Activated effector memory CD4-positive, alpha-beta T cell treated with anti-CD3 and anti-CD28 coated beads, Interleukin-2, amount 50 U/mL, for 16 hours (primary cell): Measurements from ENCODE around the gene KCNG3.

Experiments
- DNase-seq: peaks from one replicate; pipeline ENCODE4 v3.0.0-alpha.2; 2020

The KCNG3 gene, protein sequence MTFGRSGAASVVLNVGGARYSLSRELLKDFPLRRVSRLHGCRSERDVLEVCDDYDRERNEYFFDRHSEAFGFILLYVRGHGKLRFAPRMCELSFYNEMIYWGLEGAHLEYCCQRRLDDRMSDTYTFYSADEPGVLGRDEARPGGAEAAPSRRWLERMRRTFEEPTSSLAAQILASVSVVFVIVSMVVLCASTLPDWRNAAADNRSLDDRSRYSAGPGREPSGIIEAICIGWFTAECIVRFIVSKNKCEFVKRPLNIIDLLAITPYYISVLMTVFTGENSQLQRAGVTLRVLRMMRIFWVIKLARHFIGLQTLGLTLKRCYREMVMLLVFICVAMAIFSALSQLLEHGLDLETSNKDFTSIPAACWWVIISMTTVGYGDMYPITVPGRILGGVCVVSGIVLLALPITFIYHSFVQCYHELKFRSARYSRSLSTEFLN

DNA sequence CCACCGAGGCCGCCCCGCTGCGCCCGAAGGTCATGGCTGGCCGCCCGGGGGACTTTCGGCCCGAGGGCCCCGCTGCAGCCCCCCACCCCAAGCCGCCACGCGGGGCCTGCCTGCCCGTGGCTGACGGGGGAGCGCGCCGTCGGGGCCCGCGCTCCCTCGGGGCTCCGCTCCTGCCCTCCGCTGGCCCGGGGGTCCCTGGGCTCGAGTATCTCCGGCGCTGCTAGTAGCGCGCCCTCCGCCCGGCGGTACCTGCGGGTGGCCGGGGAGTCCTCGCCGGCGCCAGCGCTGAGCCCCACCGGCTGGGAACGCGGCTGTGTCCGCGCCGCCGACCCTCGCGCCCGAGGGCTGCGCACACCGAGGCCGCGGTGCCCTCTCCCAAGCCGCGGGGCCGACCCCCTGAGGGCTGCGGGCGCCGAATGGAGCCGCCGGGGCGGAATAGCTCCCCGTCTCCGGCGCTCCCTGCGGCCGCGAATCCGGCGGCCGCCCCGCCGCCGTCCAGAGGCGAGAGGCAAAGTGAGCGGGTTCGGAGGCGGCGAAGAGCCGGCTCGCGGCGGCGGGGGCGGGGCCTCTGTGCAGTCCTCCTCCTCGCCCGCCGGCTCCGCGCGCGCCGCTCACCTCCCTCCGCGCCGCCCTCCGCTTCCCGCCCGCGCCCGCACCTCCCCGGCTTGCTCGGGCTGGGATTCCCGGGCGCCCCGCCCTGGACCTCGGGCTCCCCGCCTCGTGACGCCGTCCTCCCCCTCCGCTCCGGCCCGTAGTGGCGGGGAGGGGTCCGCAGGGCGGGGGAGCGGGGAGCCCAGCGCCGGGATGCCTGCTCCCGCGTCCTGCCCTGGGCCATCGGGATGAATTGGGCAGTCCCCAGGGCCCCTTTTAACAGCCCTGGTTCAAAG lies at the start of gene KCNG3:
KCNG3 (minus strand) TSS at position 515 of the 887 bp plus-strand sequence; CDS start at position 34, 481 bp downstream.
- DNase-seq: peak; percentile 87

DNA sequence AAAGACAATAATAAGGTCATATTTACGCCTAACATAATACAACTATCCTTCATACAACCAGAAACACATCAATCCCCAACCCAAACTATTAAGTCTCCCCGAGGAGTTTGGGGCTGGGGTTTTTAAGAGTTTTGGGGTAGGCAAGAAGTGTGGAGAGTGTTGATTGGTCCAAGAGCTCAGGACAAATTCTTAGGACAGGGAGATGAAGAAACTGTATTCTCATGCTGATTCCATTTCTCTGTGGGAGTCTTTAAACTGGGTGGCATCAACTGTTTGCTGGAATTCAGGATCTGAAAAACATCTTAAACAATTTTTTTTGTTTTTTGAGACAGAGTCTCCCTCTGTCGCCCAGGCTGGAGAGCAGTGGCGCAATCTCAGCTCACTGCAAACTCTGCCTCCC lies 49.1 kb upstream of the KCNG3 start:
- DNase-seq: no peak

DNA sequence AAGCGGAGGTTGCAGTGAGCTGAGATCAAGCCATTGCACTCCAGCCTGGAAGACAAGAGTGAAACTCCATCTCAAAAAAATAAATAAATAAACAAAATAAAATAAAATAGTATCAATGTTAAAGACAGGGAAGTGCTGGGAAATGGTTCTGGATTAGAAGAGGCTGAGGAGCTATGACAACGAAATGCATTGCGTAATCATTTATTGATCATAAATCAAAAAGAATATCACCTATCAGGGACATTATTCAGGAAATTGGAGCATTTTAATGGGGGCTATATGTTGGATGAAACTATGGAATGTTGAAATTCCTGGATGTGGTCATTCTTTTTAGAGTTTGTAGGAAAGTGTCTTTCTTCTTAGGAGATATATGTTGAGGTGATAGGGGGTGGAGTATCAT lies 43.7 kb upstream of the KCNG3 start:
- DNase-seq: no peak

DNA sequence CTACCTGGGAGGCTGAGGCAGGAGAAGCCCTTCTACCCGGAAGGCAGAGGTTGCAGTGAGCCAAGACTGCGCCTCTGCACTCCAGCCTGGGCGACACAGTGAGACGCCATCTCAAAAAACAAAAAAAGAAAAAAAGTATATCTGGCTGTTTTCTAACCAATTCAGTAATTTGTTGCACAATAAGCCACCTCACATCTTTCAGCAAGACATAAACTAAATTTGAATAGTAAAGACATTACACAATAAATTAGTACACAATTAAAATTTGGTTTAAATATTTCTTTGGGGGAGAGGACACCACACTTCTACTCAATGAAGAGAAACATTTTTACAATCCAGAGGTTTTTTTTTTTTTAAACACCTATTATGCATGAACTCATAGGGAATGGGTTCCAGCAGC lies 38.6 kb upstream of the KCNG3 start:
- no peak for DNase-seq

DNA sequence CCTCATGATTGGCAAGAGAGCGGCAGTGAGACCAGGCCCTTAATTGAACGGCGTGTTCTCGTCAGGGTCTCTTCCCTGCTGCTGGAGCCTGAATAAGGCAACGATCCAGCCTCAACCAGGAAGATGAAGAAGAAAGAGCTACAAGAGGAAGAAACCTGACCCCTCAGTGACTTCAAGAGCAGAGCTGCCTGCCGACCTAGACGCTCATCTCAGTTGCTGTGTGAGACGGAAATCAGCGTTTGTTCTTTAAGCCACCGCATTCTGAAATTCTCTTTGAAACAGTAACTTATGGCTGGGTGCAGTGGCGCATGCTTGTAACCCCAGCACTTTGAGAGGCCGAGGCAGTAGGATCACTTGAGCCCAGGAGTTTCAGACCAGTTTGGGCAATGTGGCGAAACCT lies 29.6 kb upstream of the KCNG3 start:
- DNase-seq: no peak

DNA sequence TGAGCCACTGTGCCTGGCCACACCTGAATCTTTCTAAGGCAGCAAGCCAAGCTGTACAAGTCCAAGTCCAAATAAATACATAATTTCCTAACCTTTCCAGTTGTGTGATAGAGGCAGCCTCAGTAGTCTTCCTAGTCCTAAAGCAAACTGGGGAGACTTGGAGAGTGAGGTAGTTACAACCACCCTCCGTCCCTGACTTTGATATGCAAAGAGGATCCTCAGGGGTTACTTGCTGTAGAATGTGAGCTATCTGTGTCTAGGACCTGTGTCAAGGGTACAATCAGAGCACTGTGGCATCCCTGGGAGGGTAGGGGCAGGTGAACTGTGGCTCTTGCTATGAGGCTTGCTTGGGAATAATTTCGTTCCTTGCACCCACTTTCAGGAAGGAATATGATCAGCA lies 28.3 kb upstream of the KCNG3 start:
- no peak for DNase-seq

DNA sequence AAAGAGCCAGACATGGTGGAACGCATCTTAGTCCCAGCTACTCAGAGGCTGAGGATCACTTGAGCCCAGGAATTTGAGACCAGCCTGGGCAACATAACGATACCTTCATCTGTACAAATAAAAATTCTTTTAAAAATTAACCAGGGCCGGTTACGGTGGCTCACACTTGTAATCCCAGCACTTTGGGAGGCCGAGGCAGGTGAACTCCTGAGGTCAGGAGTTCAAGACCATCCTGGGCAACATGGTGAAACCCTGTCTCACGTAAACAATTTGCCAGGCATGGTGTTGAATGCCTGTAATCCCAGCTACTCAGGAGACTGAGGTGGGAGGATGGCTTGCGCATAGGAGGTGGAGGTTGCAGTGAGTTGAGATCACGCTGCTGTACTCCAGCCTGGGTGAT lies 25.8 kb upstream of the KCNG3 start:
- DNase-seq: no peak

DNA sequence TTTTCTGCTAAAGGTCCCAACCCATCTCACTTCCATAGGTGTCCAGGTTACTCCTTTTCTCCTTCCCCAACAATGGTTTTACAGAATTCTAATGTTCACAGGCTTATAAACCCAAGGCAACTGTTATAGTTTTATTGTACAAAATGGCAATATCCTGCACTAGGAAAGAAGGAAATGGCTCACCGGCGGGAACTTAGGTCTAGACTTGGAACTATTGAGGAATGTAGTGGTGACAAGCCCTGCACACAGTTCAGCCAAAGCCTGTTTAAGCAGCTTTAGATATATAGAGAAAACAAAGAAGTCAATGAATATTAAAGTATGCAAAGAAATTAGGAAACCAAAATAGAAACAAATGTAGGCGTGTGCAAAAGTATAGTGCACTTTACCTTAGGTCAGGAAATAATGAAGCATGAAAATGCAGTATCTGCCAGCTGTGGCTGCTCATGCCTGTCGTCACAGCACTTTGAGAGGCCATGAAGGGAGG lies 22.7 kb upstream of the KCNG3 start:
- DNase-seq: no peak

DNA sequence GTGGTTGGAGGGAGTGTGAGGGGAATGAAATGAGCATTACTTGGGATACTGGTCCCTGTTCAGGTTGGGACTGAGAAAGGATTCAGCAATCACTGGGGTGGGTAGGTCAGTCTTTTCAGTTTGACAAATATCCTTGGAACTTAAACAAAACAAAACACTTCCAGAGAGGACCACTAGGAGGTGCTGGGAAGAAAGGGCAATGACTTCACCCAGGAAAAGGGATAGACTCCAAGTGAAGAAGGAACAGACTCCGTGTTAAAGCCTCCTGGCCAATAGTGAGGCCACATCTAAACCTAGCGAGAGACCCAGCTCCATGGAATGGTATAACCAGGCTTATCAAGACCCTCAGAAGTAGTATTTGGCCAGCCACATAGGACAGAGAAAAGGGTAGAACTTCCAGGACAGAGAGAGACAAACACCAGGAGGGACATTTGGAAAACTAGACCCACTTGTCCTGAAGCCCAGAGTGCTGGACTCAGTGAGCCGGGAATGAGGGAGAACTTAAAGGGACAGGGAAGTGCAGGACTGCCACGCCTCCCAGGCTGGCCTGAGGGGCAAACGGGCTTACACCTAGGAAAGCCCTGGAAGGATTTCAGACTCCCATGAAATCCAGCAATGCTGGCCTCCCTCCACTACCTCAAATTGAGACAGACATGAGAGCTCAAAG lies 19.6 kb upstream of the KCNG3 start:
- DNase-seq: no peak

DNA sequence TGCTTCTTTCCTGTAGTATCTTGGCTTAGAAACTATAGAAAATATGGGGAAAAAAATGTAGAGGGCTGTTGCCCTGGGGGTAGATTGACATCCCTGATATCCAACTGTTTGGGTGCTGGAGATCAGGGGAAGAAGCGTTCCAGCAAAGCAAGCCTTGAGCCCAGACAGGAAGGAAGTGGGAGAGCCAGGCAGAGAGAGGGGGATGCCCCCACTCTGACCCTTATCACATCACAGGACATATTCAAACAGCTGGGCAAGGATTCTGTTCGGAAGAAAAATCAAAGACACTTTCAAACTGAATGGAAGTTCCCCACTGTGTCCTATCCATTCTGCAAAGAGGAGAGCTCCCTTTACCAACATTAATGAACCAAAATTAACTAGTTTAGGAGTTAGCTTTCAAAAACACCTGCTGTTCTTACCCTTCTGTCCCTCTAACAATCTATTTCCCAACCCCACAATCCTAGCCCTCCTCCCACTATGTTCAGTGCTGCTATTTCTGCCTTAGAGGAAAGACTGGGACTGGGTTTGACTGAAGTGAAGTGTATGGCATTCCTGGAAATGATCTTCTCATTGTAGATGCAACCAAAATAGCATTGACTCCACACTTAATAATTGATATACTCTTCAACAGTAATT lies 16.9 kb upstream of the KCNG3 start:
- DNase-seq: peak; percentile 22

DNA sequence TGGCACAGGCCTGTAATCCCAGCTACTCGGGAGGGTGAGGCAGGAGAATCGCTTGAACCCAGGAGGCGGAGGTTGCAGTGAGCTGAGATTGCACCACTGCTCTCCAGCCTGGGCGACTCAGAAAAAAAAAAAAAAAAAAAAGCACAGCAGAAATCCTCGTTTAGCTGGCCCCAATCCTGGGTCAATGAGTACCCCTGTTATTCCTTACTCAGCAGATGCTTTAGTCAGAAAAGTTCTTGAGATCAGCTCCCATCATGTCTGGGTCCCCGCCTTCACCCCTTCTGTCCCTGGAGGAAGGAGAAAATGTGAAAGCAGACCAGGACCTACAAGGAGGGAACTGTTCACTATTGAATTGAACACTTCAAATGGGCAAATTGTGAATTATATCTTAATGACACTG lies 16.4 kb upstream of the KCNG3 start:
- DNase-seq: peak; percentile 1

DNA sequence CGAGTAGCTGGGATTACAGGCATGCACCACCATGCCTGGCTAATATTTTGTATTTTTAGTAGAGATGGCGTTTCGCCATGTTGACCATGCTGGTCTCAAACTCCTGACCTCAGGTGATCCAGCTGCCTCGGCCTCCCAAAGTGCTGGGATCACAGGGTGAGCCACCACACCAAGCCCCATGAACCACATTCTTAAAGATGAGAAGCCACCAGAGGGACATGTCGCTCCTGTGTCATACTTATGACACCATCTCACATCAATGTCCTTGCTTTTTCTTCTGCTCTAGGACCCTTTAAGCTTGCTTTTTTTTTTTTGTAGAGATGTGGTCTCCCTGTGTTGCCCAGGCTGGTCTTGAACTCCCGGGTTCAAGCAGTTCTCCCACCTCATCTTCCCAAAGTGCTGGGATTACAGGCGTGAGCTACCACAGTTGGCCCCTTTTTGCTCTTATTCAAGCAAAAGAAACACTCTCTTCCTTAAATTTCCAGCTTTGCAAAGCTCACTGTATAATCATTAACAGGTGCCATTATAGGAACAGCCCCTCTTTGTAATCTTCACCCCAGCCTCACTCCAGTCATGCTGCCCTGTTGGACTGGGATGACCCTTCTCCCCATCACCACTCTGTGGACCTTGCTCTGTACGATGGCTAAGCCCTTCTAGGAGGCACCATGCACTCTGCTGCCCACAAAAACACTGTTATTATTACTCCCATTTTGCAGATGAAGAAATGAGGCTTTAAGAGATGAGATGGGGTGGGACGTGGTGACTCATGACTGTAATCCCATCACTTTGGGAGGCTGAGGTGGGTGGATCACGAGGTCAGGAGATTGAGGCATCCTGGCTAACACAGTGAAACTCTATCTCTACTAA lies 10.8 kb upstream of the KCNG3 start:
- DNase-seq: peak; percentile 19

DNA sequence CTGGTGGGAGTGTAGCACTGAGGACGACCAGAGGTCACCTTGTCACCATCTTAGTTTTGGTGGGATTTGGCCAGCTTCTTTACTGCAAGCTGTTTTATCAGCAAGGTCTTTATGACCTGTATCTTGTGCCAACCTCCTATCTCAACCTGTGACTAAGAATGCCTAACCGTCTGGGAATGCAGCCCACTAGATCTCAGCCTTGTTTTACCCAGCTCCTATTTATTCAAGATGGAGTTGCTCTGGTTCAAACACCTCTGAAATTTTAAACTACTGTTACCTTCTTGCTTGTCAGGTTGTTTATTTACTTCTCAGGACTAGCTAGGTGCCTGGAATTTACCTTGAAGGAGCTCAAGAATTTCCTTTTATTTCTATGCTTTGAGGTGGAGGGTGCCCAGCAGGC lies 9.5 kb upstream of the KCNG3 start:
- peak; percentile 0 for DNase-seq

DNA sequence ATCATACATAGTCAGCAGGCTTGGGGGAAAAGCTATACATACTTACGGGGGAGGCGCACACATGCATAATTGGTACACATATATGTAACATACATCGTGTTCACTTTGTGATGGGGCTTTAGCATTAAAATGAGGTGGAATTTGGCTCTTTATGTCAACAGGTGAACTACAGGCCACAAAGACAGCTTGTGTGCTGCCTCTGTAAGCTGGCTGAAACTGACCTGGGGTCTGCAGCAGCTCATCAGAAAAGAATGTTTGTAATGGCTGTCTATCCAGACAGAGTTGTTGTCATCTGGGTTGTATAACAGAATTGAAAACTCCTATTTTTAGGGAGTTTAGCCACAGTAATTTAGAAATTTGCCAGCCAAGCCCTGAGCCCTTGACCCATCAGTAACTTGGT lies 4.7 kb upstream of the KCNG3 start:
- DNase-seq: peak; percentile 0

DNA sequence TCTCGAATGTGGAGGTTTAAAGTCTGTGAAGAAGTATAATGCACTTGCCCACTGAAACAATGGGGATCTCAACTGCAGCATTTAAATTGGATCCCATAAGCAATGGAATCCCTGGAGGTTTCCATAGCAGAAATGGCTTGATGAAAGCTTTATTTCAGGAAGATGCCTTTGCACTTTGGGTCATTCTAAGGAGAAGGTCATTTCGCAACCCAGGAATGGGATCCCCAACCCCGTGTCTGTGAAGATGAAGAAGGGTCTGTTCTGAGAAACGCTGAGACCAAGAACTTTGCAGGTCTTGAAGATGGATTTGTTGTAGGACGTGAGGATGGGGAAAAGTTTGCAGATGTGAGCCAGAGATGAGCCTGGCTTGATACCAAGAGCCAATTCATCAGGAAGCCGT lies 1.8 kb upstream of the KCNG3 start:
- DNase-seq: peak; percentile 6

DNA sequence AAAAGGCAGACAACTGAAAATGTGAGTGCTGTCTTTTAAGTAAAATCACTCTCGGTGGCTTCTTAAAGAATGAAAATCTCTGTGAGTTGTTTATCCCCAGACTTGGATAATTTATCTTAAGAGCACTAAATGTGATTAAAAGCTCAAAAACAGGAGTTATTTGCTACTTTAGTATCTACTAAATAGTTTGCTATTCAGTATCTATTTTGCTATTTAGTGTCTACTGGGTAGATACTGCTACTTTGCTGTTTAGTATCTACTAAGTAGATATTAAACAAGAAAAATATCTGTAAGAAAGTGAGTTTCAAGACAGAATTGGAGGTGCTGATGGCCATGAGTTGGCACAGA lies 1.4 kb upstream of the KCNG3 start:
- no peak for DNase-seq

DNA sequence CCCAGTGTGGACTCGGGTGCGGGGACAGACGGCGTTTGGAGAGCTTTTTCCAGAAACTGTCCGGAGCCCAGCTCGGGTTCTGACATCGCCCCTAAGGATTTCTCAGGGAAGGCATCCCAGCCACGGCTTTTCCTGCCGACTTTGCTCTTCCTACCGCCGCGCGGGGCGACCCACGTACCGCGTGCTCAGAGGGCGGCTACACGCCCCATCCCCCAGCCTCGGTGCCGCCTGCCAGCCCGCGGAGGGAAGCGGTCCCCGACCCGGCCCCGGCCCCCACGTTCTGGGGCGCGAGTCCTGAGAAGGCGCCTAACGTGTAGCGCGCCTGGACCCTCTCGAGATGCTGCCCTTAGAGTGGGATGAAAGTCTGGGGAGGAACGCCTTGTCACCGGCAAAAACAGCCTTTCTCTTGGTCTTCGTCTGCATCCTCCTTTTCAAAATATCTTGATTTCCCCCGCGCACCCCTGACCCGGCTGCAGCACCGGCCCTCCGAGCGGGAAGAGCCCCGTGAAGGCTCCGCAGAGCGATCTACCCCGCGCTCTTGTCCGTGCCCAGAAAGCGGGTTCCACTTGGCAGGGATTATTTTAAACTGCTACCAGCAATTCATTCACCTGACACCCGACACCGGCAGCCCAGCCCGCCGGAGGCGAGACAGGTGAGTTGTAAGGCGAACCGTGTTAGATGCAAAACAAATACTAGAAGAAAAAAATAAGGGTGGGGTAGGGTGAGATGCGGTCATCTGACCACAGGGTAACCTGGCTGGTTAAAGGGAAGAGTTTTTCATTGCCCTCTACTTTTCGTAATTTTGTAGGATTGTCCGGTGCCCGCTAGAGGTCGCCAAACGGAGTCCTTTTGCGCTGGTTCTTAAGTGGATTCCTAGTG lies 812 bp upstream of the KCNG3 start:
- DNase-seq: peak; percentile 91

DNA sequence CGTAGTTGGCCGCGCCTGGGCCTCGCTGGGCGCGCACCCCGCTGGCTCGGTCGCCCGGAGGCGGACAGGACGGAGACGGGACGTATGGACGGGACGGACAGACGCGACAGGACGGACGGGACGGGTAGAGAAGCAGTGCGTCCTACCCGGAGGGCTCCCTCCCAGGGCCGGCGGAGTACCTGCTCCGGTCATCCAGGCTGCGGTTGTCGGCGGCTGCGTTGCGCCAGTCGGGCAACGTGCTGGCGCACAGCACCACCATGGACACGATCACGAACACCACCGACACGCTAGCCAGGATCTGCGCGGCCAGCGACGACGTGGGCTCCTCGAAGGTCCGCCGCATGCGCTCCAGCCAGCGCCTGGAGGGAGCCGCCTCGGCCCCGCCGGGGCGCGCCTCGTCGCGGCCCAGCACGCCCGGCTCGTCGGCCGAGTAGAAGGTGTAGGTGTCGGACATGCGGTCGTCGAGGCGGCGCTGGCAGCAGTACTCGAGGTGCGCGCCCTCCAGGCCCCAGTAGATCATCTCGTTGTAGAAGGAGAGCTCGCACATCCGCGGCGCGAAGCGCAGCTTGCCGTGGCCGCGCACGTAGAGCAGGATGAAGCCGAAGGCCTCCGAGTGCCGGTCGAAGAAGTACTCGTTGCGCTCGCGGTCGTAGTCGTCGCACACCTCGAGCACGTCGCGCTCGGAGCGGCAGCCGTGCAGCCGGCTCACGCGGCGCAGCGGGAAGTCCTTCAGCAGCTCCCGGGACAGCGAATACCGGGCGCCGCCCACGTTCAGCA lies 903 bp downstream of the KCNG3 start:
- peak; percentile 66 for DNase-seq

DNA sequence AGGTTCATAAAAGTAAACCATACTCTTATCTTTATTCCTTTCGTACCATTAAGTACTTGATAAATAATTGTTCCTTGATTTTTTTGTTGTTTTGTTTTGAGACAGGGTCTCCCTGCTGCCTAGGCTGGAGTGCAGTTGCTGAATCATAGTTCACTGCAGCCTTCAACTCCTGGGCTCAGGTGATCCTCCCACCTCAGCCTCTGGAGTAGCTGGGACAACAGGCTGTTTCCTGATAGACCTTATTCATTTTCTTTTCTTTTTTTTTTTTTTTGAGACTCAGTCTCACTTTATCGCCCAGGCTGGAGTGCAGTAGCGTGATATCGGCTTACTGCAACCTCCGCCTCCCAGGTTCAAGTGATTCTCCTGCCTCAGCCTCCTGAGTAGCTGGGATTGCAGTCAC lies 5.5 kb downstream of the KCNG3 start:
- DNase-seq: no peak
